ENCODE results near the gene ASTN2.

DNA sequence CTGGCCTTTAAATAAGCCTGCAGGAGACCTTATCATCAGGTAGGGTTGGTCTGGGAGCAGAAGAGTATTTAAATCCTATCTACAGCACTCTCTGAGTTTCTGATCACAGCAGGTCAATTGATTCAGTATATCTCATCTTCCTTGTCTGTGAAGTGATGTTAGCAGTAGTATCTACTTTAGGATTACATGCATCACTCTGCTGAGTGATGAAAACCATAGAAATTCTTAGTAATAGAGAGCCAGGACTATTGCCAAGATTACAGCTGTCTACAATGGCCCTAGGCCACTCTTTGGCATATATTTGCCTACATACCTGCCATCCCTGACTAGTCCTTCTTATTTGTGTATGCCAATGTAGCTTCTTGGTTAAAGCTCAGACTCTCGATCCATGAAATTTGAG is 183.8 kb downstream of the ASTN2 start:
- TF ChIP-seq, protein P1, sequence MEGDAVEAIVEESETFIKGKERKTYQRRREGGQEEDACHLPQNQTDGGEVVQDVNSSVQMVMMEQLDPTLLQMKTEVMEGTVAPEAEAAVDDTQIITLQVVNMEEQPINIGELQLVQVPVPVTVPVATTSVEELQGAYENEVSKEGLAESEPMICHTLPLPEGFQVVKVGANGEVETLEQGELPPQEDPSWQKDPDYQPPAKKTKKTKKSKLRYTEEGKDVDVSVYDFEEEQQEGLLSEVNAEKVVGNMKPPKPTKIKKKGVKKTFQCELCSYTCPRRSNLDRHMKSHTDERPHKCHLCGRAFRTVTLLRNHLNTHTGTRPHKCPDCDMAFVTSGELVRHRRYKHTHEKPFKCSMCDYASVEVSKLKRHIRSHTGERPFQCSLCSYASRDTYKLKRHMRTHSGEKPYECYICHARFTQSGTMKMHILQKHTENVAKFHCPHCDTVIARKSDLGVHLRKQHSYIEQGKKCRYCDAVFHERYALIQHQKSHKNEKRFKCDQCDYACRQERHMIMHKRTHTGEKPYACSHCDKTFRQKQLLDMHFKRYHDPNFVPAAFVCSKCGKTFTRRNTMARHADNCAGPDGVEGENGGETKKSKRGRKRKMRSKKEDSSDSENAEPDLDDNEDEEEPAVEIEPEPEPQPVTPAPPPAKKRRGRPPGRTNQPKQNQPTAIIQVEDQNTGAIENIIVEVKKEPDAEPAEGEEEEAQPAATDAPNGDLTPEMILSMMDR (IDR thresholded peaks at IDR 0.05): no peak
- no peak for TF ChIP-seq POLR2A (IDR thresholded peaks at IDR 0.05)

Measured in right lobe of liver (tissue), 4 donors.